Stimulated activated naive CD8-positive, alpha-beta T cell treated with anti-CD3 and anti-CD28 coated beads, Interleukin-15, amount 100 ng/mL, for 72 hours (primary cell): ENCODE measurements around the gene ADIPOR1.
"Not testable (repeated sequence)": the region's sequence is repeated elsewhere in the genome, so short reads cannot be mapped to it uniquely, and the experiment has no call there.

ENCODE experiments used
- ATAC-seq: fragments of 150-1000 bp; cut with Tn5 transposase; 2 replicates; pipeline ENCODE4 v1.10.0; 2021; ENCODE audit warnings: mild to moderate bottlenecking, moderate library complexity
- DNase-seq, 2 donors: peaks; one replicate each; pipeline ENCODE4 v3.0.0; 2021 to 2022
- H3K27ac Mint-ChIP-seq, 2 donors: one replicate each; pipeline ENCODE4 v1.8.0; 2022; ENCODE audit warnings: mild to moderate bottlenecking in 2 of 2, mixed read lengths in 2 of 2, moderate library complexity in 2 of 2
- H3K27me3 Mint-ChIP-seq: one replicate; pipeline ENCODE4 v1.8.0; 2022; ENCODE audit warnings: mixed read lengths
- H3K4me1 Mint-ChIP-seq: one replicate; pipeline ENCODE4 v1.8.0; 2022; ENCODE audit warnings: mild to moderate bottlenecking, mixed read lengths
- H3K4me3 Mint-ChIP-seq, 2 donors: one replicate each; pipeline ENCODE4 v1.8.0; 2022; ENCODE audit warnings: mild to moderate bottlenecking in 2 of 2, mixed read lengths in 2 of 2, moderate library complexity in 1 of 2
- H3K9me3 Mint-ChIP-seq, 2 donors: one replicate each; pipeline ENCODE4 v1.8.0; 2022; ENCODE audit warnings: mixed read lengths in 2 of 2

The ADIPOR1 gene, protein sequence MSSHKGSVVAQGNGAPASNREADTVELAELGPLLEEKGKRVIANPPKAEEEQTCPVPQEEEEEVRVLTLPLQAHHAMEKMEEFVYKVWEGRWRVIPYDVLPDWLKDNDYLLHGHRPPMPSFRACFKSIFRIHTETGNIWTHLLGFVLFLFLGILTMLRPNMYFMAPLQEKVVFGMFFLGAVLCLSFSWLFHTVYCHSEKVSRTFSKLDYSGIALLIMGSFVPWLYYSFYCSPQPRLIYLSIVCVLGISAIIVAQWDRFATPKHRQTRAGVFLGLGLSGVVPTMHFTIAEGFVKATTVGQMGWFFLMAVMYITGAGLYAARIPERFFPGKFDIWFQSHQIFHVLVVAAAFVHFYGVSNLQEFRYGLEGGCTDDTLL

DNA sequence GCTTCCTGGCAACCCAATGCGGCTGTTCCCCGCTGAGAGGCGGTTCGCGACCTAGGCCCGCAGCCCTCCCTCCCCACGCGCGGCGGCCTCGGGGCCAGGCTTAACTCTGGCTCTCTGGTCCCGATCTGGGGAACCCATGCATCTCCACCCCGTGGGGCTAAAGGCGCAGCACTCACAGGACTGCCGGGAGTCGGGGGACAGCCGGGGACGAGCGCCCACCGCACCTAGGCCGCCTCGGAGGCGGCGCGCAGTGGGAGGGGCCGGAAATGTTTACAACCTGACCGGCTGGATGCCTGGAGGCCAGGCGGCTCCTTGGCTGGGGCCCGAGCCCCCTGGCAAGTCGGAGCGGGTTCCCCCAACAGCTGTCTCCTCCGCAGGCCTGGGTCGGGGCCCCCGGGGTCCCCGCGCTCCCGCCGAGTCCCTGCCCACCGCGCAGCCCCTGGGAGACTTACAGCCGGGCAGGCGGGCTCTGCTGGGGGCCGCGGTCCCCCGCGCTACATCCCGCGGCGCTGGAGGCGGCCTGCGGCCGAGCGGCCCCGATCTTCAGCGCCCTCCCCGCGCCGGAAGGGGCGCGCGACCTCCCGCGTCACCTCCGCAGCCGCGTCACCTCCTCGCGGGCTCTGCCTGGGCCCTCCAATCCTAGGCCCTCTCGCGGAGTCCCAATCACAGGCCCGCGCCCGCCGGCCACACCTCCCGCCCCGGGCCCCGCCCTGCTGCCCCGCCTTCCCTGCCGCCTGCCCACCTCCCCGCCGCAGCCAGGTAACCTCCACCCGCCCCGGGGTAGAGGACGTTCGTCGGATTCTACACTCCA, at the start of gene ADIPOR1:
Gene ADIPOR1 (minus strand): TSS at position 580 of the 811 bp plus-strand sequence. CDS start 7,242 bp downstream, outside the sequence.
- peak; percentile 90 to 92 for DNase-seq
- peak; percentile 99 for ATAC-seq
- Mint-ChIP-seq H3K27ac (peak within 1 kb of the TSS; percentile 80 to 87), H3K27me3 (no peaks in the 10 kb centered on the region), H3K4me3 (peak within 1 kb of the TSS; percentile 88), H3K4me1 (peaks cover 40% of the 10 kb centered on the region), H3K9me3 (no peaks in the 10 kb centered on the region)

DNA sequence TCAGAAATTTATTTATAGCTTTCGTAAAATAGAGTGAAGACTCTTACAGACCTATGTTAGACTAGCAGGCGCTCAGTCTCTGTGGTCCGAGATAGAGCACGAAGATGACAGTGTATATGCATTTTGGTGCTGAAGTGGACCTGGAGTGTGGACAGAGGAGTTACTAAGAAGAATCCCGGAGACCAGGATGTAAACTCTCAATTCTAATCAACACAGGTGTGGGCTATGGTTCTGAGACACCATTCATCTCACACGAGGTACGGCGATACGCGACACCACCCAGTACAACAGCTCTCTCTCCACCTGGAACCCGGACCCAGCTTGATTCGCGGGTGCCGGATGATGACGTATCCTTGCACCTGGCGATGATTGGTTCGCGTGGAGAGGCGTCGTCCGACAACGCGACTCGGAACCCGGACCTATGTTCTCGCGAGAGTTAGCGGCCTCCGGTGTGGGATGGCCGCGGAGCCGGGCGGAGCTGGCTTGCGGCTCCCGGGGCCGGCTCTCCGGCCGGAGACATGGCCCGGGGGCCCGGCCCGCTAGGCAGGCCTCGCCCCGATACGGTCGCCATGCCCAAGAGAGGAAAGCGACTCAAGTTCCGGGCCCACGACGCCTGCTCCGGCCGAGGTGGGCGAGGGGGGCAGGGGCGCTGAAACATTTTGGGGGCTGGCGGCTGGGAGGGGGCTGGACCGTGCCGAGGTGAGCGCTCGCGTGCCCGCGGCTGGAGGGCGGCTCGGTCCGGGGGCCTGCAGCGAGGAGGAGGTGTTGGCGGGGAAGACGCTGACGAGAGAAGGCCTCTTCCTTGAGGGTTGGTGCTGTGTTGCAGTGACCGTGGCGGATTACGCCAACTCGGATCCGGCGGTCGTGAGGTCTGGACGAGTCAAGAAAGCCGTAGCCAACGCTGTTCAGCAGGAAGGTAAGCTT, 49.1 kb upstream of the ADIPOR1 start, which contains the start of gene TMEM183A:
Gene TMEM183A (plus strand): TSS at position 427 of the 924 bp plus-strand sequence. CDS start 92 bp downstream, at position 519.
- Mint-ChIP-seq H3K4me3 (peak within 1 kb of the TSS; percentile 85 to 100), H3K27ac (peak within 1 kb of the TSS; percentile 96 to 97), H3K27me3 (no peaks in the 10 kb centered on the region), H3K4me1 (peaks cover 33% of the 10 kb centered on the region), H3K9me3 (no peaks in the 10 kb centered on the region)
- peak; percentile 91 to 96 for DNase-seq
- peak; percentile 96 for ATAC-seq

DNA sequence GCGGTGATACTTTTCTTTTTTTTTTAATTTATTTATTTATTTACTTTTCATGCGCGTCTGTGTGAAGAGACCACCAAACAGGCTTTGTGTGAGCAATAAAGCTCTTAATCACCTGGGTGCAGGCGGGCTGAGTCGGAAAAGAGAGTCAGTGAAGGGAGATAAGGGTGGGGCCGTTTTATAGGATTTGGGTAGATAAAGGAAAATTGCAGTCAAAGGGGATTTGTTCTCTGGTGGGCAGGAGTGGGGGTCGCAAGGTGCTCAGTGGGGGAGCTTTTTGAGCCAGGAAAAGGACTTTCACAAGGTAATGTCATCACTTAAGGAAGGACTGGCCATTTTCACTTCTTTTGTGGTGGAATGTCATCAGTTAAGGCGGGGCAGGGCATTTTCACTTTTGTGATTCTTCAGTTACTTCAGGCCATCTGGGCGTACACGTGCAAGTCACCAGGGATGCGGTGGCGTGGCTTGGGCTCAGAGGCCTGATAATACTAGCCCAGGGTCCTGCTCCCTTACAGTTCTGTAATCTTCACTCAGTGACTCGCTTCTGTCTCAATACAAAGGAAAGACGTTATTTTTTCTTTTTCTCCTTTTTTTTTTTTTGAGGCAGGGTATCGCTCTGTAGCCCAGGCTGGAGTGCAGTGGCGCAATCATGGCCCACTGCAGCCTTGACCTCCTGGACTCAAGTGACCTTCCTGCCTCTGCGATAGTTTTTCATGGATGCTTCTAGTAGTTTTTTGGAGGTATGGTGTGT, 47.5 kb upstream of the ADIPOR1 start:
- peaks cover 27% of the 10 kb centered on the region for H3K4me1 Mint-ChIP-seq
- ATAC-seq, H3K9me3 Mint-ChIP-seq, DNase-seq, H3K27me3 Mint-ChIP-seq: not testable (repeated sequence)
- peak overlapping the region; percentile 85 to 100 for H3K4me3 Mint-ChIP-seq
- peak overlapping the region; percentile 21 to 97 for H3K27ac Mint-ChIP-seq

DNA sequence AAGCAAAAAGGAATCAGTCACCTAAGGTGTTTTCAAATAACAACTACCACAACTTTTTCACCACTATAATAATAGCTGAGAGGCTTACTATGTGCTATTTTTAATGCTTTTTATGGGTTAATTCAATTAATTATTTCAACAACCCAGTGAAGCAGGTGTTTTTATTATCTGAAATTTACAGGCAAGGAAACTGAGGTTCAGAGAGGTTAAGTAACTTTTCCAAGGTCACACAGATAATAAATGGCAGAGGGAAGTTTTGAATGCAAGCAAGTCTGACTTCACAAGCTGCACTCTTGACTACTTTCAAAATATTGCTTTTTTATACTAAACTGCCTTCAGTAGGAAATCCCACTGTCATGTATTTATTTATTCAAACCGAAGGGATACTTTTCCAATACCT, 44.8 kb upstream of the ADIPOR1 start:
- peaks cover 7% of the 10 kb centered on the region for H3K27me3 Mint-ChIP-seq
- no peak overlapping the region for H3K4me3 Mint-ChIP-seq
- DNase-seq = no peak
- no peaks in the 10 kb centered on the region for H3K9me3 Mint-ChIP-seq
- H3K4me1 Mint-ChIP-seq = peaks cover 22% of the 10 kb centered on the region
- H3K27ac Mint-ChIP-seq = no peak overlapping the region
- no peak for ATAC-seq

DNA sequence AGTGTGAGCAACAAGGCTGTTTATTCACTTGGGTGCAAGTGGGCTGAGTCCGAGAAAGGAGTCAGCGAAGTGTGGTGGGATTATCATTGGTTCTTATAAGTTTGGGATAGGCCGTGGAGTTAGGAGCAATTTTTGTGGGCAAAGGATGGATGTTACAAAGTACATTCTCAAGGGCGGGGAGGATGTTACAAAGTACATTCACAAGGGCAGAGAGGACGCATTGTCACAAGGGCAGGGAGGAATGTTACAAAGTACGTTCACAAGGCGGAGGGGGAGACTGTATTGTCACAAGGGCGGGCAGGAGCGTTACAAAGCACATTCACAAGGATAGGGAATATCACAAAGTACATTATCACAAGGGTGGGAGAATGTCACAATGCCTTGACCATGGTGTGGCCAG, 43.9 kb upstream of the ADIPOR1 start:
- ATAC-seq (no peak), DNase-seq (no peak)
- H3K27ac Mint-ChIP-seq = no peak overlapping the region
- H3K27me3 Mint-ChIP-seq = peaks cover 17% of the 10 kb centered on the region
- no peaks in the 10 kb centered on the region for H3K9me3 Mint-ChIP-seq
- peaks cover 22% of the 10 kb centered on the region for H3K4me1 Mint-ChIP-seq
- no peak overlapping the region for H3K4me3 Mint-ChIP-seq

DNA sequence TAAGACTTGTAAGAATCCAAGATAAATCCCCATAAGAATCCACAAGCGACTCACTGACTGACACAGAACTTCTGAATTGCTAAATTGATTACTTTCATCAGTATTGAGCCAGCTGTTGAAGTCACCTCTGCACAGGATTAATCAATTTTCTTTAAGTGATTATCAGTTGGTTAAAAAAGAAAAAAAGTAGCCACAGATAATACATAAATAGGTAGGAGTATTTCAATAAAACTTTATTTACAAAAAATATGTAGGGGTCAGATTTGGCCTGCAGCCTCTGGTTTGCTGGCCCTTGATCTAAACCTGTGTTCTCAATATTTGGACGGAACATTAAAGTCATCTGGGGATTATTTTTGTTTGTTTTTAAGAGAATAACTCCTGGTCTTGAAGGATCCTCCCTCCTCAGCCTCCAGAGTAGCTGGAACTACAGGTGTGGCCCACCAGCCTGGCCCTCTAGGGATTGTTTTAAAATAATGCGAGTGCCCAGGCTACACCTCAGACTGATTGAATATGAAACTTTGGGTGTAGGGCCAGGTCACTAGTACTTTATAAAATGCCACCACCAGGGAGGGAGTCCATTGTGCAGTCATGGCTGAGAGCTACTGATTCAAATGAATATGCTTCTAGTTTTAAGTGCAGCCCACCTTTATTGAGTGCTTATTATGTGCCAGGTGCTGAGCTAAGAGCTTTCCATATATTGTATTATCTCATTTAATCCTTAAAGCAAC, 42.3 kb upstream of the ADIPOR1 start:
- no peaks in the 10 kb centered on the region for H3K9me3 Mint-ChIP-seq
- no peak overlapping the region for H3K4me3 Mint-ChIP-seq
- H3K4me1 Mint-ChIP-seq = peaks cover 9% of the 10 kb centered on the region
- H3K27ac Mint-ChIP-seq = no peak overlapping the region
- no peak for DNase-seq
- H3K27me3 Mint-ChIP-seq = peaks cover 33% of the 10 kb centered on the region
- ATAC-seq = no peak

DNA sequence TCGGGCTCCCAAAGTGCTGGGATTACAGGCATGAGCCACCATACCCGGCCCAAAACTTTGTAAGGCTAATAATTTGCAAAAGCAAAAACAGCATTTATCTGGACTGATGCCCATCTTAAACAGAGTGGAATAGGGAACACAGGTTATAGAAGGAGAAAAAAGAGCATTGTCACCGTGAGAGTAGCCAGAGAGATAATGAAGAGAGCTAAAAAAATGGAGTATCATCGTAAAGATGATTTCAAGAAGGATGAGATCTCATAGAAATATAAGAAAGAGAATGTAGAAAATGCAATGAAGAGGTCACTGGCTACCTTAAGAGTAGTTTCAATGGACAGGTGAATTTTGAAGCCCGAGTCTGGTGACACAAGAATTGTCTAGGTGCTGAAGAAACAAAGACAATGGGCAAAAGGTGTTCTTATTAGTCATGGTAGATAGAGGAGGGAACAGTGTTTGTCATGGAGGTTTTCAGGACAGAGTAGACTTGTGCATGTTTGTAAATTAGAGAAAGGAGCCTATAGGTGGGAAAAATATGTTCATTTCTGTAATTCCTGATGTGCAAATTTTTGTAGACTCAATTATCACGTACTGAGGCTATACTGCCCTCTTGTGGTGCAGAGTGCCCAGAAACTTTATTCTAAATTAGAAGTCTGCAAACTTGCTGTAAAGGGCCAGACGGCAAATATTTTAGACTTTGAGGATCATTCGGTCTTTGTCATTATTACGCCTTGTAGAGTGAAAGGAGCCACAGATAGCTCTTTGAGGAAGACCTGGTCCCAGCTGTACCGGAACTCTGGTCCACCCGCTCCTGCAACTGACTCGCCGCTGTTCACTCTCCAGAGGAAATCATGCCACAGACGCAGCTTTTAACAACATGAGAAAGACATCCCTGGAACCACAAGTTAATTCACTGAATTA, 41.0 kb upstream of the ADIPOR1 start:
- Mint-ChIP-seq H3K4me1 (peaks cover 7% of the 10 kb centered on the region), H3K27me3 (peaks cover 46% of the 10 kb centered on the region), H3K4me3 (peak overlapping the region; percentile 37 to 75), H3K9me3 (no peaks in the 10 kb centered on the region), H3K27ac (no peak overlapping the region)
- DNase-seq (peak; percentile 45 to 52), ATAC-seq (peak; percentile 49)

DNA sequence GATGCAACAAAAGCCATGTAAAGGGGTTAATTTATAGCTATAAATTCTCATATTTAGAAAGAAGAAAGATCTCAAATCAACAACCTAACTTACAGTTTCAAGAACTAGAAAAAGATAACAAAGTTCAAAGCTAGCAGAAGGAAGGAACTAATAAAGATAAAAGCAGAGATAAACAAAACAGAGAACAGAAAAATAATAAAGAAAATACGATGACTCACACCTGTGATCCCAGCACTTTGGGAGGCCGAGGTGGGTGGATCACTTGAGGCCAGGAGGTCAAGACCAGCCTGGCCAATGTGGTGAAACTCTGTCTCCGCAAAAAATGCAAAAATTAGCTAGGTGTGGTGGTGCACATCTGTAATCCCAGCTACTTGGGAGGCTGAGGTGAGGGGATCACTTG, 36.6 kb upstream of the ADIPOR1 start:
- Mint-ChIP-seq H3K27me3 (peaks cover 61% of the 10 kb centered on the region), H3K27ac (no peak overlapping the region), H3K4me3 (no peak overlapping the region), H3K9me3 (no peaks in the 10 kb centered on the region), H3K4me1 (peaks cover 5% of the 10 kb centered on the region)
- no peak for ATAC-seq
- DNase-seq = no peak

DNA sequence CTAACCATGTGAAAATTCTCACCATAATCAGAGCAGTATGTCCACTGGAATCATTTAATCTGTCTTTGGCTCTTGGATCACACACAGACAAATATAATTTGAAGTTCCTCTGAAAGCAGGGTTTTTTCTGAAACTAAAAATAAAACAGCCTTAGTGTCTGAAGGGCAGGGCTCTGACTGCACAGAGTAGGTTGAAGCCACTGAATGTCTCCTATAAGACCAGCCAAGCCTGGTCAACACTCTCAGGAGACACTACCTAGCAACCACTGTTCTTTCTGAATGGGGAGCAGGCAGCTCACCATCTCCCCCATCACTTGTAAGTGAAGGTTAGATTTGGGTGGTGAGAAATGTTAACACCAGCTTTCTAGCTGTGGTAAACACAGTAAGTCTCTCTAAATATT, 33.0 kb upstream of the ADIPOR1 start:
- peaks cover 43% of the 10 kb centered on the region for H3K27me3 Mint-ChIP-seq
- H3K4me3 Mint-ChIP-seq = no peak overlapping the region
- no peak overlapping the region for H3K27ac Mint-ChIP-seq
- ATAC-seq (no peak), DNase-seq (no peak)
- no peaks in the 10 kb centered on the region for H3K9me3 Mint-ChIP-seq
- no peaks in the 10 kb centered on the region for H3K4me1 Mint-ChIP-seq

DNA sequence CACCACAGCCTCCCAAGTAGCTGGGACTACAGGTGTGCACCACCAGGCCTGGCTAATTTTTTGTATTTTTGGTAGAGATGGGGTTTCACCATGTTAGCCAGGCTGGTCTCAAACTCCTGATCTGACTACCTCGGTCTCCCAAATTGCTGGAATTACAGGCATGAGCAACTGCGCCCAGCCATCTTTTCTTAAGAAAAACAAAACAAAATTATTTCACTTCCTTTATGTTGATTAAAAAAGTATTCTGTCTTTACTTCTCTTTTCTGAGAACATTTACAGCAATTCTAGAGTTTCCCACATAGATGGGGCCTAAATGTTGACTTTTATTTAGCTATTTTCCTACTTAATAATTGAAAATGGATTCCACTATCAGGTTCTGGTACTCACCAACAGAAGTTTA, 31.8 kb upstream of the ADIPOR1 start:
- H3K4me1 Mint-ChIP-seq = no peaks in the 10 kb centered on the region
- H3K9me3 Mint-ChIP-seq = no peaks in the 10 kb centered on the region
- H3K27ac Mint-ChIP-seq = no peak overlapping the region
- ATAC-seq (no peak), DNase-seq (no peak)
- peaks cover 31% of the 10 kb centered on the region for H3K27me3 Mint-ChIP-seq
- no peak overlapping the region for H3K4me3 Mint-ChIP-seq

DNA sequence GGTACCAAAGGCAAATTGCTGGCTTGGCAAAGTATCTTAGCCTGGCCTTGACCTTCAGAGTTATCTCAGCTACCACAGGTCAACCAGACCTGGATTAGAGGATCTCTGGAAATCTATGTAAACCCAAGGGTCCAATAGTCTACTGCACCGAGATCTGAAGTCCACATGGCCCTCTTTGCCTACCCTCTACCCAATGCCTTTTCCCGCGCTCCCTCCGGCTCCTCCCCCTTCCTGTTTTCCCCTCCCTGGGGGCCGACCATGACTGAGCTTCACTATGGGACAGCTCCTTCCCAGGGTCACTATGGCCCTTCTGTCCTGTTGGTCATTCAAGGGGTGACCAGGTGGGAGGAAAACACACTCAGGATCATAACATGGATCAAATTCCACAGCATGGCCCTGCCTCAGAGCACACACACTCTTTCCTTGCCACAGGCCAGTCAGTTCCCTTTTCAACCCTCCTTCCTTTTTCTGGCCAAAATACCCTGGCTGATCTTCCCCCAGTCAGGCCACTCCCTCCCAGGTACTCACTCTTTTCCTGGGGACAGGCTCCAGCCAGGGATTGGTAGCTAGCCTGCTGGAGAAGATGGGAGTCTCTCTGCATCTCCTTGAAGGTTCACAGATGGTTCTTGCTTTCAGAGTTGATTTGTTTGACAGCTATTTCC, 29.9 kb upstream of the ADIPOR1 start:
- ATAC-seq = no peak

DNA sequence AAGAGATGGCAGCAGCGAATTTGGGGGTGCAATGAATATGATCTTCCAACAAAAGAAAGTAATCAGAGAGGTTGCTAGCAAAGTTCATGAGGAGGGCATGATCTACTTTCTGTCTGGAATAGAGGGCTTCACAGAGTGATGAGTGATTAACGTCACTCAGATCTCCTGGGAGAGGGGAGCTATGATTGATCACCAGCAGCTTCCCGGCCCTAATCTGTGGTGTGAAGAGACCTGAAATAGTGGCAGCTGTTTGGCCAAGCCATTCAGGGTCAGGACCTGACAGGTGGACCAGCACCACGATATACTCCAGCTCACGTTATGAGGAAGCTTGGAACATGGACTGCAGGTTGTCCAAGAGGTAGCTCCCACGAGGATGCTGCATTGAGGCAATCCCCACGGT, 29.1 kb upstream of the ADIPOR1 start:
- H3K27ac Mint-ChIP-seq = no peak overlapping the region
- no peak for DNase-seq
- H3K4me1 Mint-ChIP-seq = no peaks in the 10 kb centered on the region
- no peaks in the 10 kb centered on the region for H3K9me3 Mint-ChIP-seq
- H3K4me3 Mint-ChIP-seq = no peak overlapping the region
- no peak for ATAC-seq
- peaks cover 8% of the 10 kb centered on the region for H3K27me3 Mint-ChIP-seq

More for the DNA sequence above, 29.9 kb upstream of the ADIPOR1 start:
- Mint-ChIP-seq H3K4me1 (no peaks in the 10 kb centered on the region), H3K4me3 (no peak overlapping the region), H3K27ac (peak overlapping the region in 1 of 2 donors; percentile 55), H3K9me3 (no peaks in the 10 kb centered on the region), H3K27me3 (peaks cover 13% of the 10 kb centered on the region)
- DNase-seq = no peak

DNA sequence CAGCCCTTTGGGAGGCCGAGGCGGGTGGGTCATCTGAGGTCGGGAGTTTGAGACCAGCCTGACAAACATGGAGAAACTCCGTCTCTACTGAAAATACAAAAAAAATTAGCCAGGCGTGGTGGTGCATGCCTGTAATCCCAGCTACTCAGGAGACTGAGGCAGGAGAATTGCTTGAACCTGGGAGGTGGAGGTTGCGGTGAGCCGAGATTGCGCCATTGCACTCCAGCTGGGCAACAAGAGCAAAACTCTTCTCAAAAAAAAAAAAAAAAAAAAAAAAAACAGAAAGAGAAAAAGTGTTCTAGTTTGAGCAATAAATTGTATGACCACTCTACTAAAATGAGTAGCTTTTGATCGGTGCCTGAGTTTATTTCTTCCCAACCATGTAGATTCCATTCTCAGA, 28.0 kb upstream of the ADIPOR1 start:
- not testable (repeated sequence) for H3K4me1 Mint-ChIP-seq, ATAC-seq, H3K4me3 Mint-ChIP-seq, H3K9me3 Mint-ChIP-seq, H3K27me3 Mint-ChIP-seq, DNase-seq, H3K27ac Mint-ChIP-seq
